ENCODE data around the gene KRT86. TPM values are rescaled to one million over a fixed set of nuclear protein-coding genes. Genes with fewer than 3 reads are reported as not detected.

The KRT86 gene
- total and polyA plus RNA-seq, 9 of the 15 experiments (the other 6 are each of a cell fraction or from before 2014, with no cell fraction given): not detected

DNA sequence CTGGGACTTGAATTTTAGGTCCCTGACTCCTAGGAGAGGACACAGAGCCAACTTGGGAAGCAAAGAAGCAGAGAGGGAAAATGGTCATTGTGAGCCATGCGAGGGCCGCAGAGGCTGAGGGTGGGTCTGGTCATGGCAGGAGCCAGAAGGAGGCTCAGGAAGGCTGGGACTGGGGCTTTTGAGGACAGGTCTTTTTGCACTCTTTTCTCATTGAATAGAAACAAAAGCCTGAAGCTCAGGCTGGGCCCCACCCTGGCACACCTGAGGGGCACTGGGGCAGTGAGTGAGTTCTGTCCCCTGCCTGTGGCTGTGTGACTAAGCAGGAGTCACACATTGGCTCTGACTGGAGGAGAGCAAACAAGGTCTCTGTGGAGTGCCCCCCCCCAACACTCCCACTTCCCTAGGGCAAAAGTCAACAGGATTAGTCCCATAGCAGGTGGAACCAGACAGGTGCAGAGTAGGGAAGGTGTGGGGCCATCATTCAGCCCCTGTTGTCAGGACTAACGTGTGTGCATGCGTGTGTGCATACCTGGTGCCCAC lies 38.6 kb upstream of the KRT86 start:
- H3K4me3 ChIP-seq: no peak overlapping the region
- ATAC-seq (no peak), FAIRE-seq (no peak), DNase-seq (ENCODE audit: extremely low read depth in 1 of 4, low spot score in 3 of 4) (no peak)
- H3K36me3 ChIP-seq (ENCODE audit: control insufficient read depth, insufficient read depth, low read length): no peaks in the 10 kb centered on the region
- intact Hi-C loops (cut with micrococcal nuclease) (no loop called here), in situ Hi-C loops (cut with MboI) (no loop called here)
- no peaks in the 10 kb centered on the region for H3K4me1 ChIP-seq (replicated peaks in 1 of 2; ENCODE audit: control insufficient read depth in 2 of 2, insufficient read depth in 2 of 2, low read length in 2 of 2)
- no peak overlapping the region for H3K9ac ChIP-seq (ENCODE audit: insufficient read depth in 1 of 2, low read depth in 2 of 2, low read length in 2 of 2)
- ChIA-PET CTCF (ENCODE audit: low intra/inter-chr PET ratio) (interaction anchor here (0.7 kb wide), 1 partner anchor 79 kb away, joined by 3 read pairs; no protein-coding TSS in a partner anchor), POLR2A (no interaction called here)
- H3K27ac ChIP-seq (ENCODE audit: extremely low read depth, low read depth, low read length): no peak overlapping the region
- WGBS (ENCODE audit: insufficient coverage, low coverage, missing lambda C conversion rate): 0% methylated on average over 2 of the region's 4 CpGs
- peaks cover 14% of the 10 kb centered on the region for H4K20me1 ChIP-seq (replicated peaks; ENCODE audit: control insufficient read depth, insufficient read depth, low read length)
- H3K27me3 ChIP-seq (ENCODE audit: control insufficient read depth in 2 of 2, insufficient read depth in 2 of 2, low read length in 2 of 2): peaks cover 2 to 49% of the 10 kb centered on the region in 2 experiments; a peak in 4 of 5 replicates
- BruUV-seq (replicated peaks): no TSS peak
- no peaks in the 10 kb centered on the region for H3K9me1 ChIP-seq (ENCODE audit: control insufficient read depth, insufficient read depth, low read length)
- no peaks in the 10 kb centered on the region for H3K79me2 ChIP-seq (ENCODE audit: control insufficient read depth, insufficient read depth, low read length)
- no peaks in the 10 kb centered on the region for H3K9me3 ChIP-seq (replicated peaks; ENCODE audit: control insufficient read depth, insufficient read depth, low read depth, low read length)
- H2AFZ ChIP-seq (ENCODE audit: low read depth, low read length): no peak overlapping the region
- no peak overlapping the region for H3K4me2 ChIP-seq (ENCODE audit: insufficient read depth, low read length)
- TF ChIP-seq, protein P1, sequence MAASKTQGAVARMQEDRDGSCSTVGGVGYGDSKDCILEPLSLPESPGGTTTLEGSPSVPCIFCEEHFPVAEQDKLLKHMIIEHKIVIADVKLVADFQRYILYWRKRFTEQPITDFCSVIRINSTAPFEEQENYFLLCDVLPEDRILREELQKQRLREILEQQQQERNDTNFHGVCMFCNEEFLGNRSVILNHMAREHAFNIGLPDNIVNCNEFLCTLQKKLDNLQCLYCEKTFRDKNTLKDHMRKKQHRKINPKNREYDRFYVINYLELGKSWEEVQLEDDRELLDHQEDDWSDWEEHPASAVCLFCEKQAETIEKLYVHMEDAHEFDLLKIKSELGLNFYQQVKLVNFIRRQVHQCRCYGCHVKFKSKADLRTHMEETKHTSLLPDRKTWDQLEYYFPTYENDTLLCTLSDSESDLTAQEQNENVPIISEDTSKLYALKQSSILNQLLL (CRISPR knock-in tag; IDR thresholded peaks at IDR 0.05; ENCODE audit: borderline replicate concordance): no peak
- TF ChIP-seq, protein P2, sequence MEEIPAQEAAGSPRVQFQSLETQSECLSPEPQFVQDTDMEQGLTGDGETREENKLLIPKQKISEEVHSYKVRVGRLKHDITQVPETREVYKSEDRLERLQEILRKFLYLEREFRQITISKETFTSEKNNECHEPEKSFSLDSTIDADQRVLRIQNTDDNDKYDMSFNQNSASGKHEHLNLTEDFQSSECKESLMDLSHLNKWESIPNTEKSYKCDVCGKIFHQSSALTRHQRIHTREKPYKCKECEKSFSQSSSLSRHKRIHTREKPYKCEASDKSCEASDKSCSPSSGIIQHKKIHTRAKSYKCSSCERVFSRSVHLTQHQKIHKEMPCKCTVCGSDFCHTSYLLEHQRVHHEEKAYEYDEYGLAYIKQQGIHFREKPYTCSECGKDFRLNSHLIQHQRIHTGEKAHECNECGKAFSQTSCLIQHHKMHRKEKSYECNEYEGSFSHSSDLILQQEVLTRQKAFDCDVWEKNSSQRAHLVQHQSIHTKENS (CRISPR knock-in tag; IDR thresholded peaks at IDR 0.05): no peak
- no peak for TF ChIP-seq KDM1A (IDR thresholded peaks at IDR 0.05)
- TF ChIP-seq SRSF9 (IDR thresholded peaks at IDR 0.05; ENCODE audit: borderline replicate concordance, low read depth, low read length): no peak
- TF ChIP-seq ARID1B (IDR thresholded peaks at IDR 0.05): no peak
- TF ChIP-seq DPF2 (IDR thresholded peaks at IDR 0.05): no peak
- TF ChIP-seq MCM3 (IDR thresholded peaks at IDR 0.05): no peak
- TF ChIP-seq, protein P3, sequence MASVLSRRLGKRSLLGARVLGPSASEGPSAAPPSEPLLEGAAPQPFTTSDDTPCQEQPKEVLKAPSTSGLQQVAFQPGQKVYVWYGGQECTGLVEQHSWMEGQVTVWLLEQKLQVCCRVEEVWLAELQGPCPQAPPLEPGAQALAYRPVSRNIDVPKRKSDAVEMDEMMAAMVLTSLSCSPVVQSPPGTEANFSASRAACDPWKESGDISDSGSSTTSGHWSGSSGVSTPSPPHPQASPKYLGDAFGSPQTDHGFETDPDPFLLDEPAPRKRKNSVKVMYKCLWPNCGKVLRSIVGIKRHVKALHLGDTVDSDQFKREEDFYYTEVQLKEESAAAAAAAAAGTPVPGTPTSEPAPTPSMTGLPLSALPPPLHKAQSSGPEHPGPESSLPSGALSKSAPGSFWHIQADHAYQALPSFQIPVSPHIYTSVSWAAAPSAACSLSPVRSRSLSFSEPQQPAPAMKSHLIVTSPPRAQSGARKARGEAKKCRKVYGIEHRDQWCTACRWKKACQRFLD (CRISPR knock-in tag; IDR thresholded peaks at IDR 0.05): no peak
- TF ChIP-seq HDAC2 (IDR thresholded peaks at IDR 0.05): no peak
- TF ChIP-seq NFE2 (IDR thresholded peaks at IDR 0.05; ENCODE audit: low read depth): no peak
- TF ChIP-seq POLR2G (IDR thresholded peaks at IDR 0.05; ENCODE audit: low read depth, low read length): no peak
- TF ChIP-seq ZNF583 (CRISPR knock-in tag; IDR thresholded peaks at IDR 0.05): no peak
- no peak for TF ChIP-seq NR4A1 (CRISPR knock-in tag; IDR thresholded peaks at IDR 0.05)
- no peak for TF ChIP-seq NR4A1 (tag; IDR thresholded peaks at IDR 0.05)
- TF ChIP-seq SLC30A9 (CRISPR knock-in tag; IDR thresholded peaks at IDR 0.05): no peak
